Neural cell (in vitro differentiated cells): ENCODE measurements around the gene BNIP2.
"Not testable (repeated sequence)": the region's sequence is repeated elsewhere in the genome, so short reads cannot be mapped to it uniquely, and the experiment has no call there.

Experiments used
- CTCF ChIP-seq: fragments of 450-650 bp; IDR thresholded peaks from 2 replicates; pipeline ENCODE4 v1.5.1; 2014; ENCODE audit warnings: antibody characterized with exemption, mild to moderate bottlenecking, moderate library complexity; ENCODE audit not compliant: poor library complexity, severe bottlenecking
- EP300 ChIP-seq: fragments of 450-650 bp; conservative IDR thresholded peaks from 2 replicates; pipeline ENCODE4 v1.6.1; 2014; ENCODE audit warnings: antibody characterized with exemption, mild to moderate bottlenecking, moderate library complexity; ENCODE audit not compliant: poor library complexity, severe bottlenecking
- EZH2 ChIP-seq: fragments of 200-600, 300-800 bp; shearing (Covaris generic), sonication (generic); IDR thresholded peaks from 2 replicates; pipeline ENCODE4 v1.6.1; 2014; ENCODE audit warnings: antibody characterized with exemption, low read length, borderline replicate concordance, mild to moderate bottlenecking; ENCODE audit not compliant: insufficient read depth, poor library complexity, severe bottlenecking
- POLR2AphosphoS5 ChIP-seq: IDR thresholded peaks from 2 replicates; pipeline ENCODE4 v1.6.1; 2012
- RAD21 ChIP-seq: fragments of 450-650 bp; conservative IDR thresholded peaks from 2 replicates; pipeline ENCODE4 v1.6.1; 2014; ENCODE audit warnings: antibody characterized with exemption, mild to moderate bottlenecking, moderate library complexity

- not testable (repeated sequence) for TF ChIP-seq CTCF, POLR2AphosphoS5, EZH2, RAD21, EP300
Observed at GRCh38 chr15:59645812-59646211, 43.3 kb downstream of the BNIP2 start.
